HG02610 (cell line): ENCODE data around the gene ZDHHC21.
A peak's percentile ranks its signal among the peaks of the same experiment; 100 is the strongest.

Experiments
- ATAC-seq: cut with Tn5 transposase; IDR thresholded peaks from one replicate; pipeline ENCODE4 v1.9.1; 2021; ENCODE audit warnings: mild to moderate bottlenecking, moderate library complexity; ENCODE audit not compliant: unreplicated experiment

Gene ZDHHC21, protein sequence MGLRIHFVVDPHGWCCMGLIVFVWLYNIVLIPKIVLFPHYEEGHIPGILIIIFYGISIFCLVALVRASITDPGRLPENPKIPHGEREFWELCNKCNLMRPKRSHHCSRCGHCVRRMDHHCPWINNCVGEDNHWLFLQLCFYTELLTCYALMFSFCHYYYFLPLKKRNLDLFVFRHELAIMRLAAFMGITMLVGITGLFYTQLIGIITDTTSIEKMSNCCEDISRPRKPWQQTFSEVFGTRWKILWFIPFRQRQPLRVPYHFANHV

DNA sequence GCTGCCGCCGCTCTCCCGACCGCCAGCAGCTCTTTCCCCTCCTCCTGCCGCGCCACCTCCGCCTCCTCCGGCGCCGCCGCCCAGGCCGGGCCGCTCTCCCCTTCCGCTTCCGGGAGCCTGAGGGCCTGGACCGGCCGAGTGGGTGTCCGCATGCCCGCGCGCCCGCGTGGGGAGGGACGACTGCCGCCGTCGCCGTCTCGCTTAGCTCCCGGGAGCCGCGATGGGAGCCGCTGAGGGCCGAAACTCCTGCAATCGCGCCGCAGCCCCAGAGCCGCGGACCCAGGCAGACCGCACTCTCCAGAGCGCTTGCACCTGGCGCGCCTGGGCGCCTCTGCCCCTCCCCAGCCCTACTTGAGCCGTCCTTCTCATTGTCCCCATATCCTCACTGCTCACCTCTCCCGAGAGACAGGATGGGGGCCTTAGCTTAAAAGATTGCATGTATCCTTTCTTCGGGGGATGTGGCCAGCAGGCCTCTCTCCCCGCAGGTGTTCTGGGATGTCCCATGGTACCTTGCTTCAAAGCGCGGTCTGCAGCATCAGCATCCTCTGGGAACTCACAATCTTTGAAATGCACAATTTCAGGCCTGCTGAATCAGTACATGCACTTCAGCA lies at the start of gene ZDHHC21:
Gene ZDHHC21 (minus strand): TSS at position 182 of the 611 bp plus-strand sequence. CDS start 19,092 bp downstream, outside the sequence.
- ATAC-seq, result peak; percentile 84

DNA sequence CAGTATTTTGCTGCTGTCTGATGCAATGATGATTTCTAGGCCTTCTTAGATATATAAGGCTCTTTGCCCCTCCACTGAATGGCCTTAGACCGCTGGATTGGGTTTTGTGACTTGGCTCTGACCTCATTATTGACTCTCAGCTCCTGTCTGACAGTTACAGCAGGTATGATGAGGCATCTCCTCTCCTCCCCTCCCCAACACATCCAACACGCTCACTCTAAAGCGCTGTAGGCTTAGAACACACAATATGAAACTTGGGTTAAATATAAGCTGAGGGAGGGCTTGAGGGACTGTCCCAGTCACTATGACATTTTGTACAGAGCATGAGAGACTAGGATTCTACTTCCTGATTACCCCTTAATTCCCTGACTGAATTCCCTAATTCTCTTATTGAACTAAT lies 48.1 kb upstream of the ZDHHC21 start:
- peak; percentile 91 for ATAC-seq

DNA sequence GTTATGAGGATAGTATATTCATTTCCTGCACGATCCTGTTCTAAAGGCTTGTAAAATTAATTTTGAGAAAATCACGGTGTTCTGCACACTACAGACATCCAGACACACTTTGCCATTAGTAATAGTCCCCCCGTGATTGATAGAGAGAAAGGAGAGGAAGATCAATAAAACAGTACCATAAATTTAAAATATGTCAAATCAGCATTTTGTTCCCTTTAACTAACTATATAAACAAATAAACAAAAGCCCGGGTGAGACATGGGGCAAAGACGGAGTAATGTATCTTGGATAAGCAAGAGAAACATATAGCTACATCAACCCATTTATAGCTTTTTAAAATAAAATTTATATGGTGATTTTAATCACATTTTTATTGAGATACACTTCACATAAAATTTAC lies 39.9 kb upstream of the ZDHHC21 start:
- no peak for ATAC-seq

DNA sequence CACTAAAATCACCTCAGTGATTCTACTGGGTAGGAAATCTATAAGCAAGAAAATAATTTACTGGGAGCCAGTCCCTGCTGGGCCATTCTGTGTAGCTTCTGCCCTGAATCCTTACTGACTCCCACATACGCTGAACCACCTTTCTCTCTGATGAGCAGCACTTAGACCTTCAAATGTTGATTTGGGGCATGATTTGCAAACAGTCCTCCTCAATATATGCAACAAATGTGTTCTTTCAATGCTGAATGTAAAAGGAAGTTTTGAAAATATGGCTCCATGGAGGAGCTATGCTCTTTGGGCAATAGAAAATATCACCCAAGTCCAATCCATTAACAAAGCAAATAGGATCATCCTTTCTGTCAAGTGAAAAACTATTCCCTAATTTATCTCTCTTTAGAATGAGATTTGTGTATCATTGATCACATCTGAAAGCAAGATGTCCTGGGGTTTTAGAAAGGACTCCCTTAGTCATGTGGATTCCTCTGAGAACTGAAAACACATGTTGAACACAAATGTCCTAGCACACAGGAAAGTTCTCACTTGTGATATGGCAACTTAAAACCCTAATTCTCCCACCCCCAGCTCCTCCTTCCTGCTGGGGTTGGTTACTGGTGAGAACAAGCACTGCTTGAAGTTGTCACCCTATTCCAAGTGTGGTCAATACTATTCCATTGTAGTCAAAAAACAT lies 38.2 kb upstream of the ZDHHC21 start:
- ATAC-seq, result no peak

DNA sequence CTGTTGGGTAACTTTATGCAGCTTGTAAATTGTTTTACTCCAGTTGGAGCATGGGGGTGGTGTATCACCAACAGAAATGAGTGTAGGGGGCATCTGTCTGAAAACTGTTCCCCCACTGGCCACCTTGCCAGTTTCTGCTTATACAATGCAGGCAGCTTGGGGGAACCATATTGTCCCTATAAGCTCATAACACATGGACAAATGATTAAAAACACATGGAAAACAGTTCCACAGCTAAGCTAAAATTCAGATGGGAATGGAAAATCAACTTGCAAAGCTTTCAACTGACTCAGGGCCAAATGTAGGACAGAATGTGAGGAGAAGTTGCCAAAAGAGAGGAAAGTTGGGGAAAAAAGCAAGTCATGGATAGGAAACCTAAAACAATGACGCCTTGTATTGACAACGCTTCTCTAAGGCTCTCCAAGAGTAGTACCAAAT lies 37.2 kb upstream of the ZDHHC21 start:
- no peak for ATAC-seq

DNA sequence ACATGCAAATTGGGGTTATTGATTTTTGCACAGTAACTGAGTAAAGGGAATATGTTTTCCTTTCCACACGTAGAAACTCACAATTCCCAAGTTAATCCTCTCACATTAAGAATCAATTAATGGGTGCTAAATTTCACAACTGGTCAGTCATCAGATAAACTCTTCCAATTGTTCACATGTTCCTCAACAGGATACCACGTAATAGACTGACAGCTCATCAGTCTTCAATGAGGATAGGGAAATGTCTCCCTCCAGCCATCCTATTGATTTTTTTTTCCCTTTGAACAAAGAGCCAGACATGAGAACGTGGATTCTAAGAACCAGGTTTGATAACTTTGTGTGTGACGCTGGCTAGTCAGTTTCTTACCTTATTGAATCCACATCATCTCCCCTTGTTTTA lies 30.1 kb upstream of the ZDHHC21 start:
- no peak for ATAC-seq

DNA sequence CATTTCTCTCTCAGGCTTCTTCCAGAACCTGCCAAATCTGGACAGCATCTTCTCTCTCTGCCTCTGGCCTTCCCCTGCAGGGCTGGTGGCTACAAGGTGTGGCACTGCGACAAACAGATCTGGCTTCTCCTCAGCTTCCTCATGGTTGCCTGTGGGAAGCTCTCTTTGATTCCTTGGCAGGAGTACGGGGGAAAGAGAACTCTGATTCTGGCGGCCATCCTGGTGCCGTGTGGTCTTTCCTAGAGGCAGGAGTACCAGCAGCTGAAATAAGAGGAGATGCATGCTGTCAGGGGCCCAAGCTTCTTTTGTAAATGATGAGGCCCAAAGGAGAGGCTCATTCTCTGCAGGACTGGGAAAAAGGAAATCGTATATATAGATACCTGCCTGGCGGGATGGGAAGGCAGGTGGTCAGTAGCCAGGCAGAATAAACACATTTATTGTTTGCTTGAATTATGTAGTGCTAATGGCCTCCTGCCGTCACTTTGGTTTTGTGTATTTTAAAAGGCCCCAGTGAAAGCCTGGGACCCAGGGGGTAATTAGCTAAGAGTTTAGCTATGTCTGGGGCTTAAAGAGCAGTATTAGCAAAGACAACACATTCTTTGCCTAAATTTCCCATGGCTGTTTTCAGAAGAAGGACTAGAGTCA lies 29.3 kb upstream of the ZDHHC21 start, which contains the start of gene CER1:
Gene CER1 (minus strand): TSS at position 343 of the 645 bp plus-strand sequence. CDS start 61 bp downstream, at position 282.
- no peak for ATAC-seq

DNA sequence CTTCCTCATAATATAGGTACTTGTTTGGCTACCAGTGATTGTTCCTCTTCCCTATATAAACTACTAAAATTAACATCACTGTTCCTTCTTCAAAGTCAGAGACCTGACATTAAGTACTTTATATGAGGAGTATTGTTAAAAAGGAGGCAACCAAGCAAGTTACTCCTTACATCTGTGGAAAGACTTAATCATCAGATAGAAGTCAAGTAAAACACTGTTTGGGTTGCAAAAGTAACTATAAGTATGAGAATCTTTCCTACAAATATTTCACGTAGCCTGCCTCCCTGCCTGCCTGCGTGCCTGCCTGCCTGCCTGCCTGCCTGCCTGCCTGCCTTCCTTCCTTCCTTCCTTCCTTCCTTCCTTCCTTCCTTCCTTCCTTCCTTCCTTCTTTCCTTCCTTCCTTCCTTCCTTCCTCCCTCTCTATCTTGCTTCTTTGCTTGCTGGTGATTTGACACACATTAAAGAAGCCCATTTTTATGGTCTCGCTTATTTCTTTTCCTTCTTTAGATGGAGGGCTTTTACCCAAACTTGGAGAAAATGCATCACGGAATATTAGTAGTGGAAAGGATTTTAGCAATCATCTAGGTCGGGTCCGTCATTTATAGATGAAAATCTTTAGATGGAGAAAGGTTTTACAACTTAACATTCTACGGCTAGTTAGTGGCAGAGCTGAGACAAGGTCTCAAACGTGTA lies 26.1 kb upstream of the ZDHHC21 start:
- ATAC-seq, result no peak

DNA sequence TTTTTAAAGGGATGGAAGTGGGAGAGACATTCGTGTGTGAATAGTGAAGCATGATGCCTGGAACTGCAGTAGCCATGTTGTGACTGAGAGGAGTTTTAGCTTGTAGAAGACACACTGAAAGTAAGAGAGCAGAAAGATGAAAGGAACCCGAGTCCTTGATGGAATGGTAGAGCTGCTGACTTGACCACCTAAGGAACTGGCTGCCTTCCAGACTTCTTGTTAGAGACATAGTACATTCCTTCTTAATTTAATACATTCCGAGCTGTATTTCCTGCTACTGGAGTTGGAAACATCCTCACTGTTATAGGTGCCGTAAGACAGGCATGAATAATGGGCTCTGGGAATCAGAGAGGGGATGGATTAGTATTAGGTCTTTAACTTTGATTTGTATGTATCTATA lies 21.9 kb upstream of the ZDHHC21 start:
- ATAC-seq, result no peak

DNA sequence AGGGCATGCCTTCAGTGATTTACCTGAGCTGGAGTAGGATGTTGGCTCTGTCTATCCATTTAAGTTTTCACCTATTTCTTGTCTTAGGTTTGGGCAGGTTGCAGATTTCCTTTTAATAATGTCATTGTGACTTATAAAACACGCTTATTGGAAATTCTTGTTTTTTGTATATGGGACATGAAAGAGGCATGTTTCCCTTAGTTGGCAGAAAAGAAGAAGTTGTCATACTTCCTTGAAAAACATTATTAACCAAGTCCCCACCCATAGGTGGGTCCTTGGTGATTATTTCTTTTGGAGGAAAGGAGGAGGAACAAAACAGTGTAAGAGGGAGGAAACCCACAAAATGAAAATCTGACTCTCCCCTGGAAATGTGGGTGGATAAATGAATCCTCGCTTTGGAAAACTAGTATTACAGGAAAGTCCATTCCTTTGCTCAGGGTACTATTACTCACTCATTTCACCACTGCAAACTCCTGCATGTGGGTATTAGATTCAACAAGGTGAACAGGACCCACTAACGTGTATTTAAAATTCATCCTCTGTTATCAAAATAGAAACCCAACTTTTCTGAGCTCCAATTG lies 20.0 kb upstream of the ZDHHC21 start:
- ATAC-seq, result no peak

DNA sequence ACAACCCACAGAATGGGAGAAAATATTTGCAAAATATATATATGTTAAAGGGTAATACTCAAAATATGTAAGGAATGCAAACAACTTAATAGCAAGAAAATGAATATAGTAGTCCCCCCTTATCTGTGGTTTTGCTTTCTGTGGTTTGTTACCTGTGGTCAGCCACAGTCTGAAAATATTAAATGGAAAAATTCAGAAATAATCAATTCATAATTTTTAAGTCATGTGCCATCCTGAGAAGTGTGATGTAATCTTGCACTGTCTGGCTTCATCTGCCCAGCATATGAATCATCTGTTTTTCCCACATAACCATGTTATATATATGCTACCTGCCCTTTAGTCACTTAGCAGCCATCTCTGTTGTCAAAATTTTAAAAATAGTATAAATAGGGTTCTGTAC lies 17.6 kb upstream of the ZDHHC21 start:
- no peak for ATAC-seq

DNA sequence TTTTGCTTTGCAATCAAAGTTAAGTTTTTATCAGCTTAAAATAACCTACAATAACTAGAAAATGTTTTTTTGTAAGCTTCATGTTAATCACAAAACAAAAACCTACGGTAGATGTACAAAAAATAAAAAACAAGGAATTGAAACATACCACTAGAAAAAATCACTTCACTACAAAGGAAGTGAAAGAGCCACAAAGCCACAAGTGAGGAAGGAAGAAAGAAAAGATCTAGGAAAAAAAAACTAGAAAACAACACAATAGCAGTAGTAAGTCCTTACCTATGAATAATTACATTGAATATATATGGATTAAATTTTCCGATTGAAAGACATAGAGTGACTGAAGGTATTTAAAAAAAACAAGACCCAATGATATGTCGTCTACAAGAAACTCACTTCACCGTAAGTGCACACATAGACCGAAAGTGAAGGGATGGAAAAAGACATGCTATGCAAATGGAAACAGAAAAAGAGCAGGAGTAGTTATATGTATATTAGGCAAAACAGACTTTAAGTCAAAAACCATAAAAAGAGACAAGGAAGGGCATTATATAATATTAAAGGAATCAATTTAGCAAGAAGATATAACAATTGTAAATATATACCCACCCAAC lies 13.4 kb upstream of the ZDHHC21 start:
- ATAC-seq, result peak; percentile 56

DNA sequence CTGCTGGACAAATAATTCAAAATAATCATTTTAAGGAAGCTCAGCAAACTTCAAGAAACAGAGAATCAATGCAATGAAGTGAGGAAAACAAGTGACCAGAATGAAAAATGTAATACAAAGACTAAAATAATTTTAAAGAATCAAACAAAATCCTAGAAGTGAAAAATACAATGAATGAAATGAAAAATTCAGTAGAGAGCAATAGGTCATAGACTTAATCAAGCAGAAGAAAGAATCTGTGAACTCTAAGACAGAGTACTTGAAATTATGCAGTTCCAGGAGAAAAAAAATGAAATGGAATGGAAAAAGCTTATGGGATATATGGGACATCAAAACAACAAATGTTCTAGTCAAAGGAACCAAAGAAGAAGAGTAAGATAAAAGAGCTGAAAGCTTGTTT lies 11.8 kb upstream of the ZDHHC21 start:
- no peak for ATAC-seq

DNA sequence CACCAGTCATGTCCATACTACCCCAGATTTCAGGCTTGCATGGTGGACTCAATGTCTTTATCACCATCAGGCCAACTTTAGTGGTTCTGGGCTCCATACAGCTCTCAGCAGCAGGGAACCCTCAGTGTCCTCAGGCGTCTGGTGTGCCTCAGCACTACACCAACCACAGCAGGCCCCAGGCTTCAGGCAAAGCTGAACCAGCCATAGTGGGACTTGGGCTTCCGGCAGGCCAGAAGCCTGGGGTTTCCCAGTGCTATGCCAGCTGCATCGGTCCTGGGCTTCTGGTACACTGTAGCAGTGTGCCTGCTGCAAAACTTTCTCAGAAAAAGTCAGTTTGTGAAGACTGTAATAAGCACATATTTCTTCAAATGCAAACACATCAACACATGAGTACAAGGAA lies 11.0 kb upstream of the ZDHHC21 start:
- no peak for ATAC-seq

DNA sequence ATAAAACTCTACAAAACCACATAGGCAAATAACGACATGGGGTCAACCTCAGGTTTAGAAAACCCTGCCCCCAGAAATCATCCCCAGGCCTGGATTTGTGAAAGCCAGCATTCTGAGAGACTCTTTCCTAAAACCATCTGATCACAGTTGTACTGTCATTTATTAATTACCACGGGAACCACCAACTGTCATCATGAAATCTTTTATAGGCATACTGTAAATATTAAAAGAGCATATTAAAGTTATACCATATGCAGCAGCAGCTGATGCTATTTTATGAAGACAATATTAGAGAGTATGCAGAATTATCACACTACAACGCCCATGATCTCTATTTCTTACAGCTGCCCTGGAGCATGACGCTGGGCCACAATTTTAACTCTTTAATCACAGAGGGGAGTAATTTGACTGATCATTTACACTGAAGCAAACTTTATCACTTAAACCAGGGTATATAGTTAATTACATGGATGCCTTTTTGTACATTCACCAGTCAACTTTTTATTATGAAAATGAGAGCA lies 9.0 kb upstream of the ZDHHC21 start:
- ATAC-seq, result no peak

DNA sequence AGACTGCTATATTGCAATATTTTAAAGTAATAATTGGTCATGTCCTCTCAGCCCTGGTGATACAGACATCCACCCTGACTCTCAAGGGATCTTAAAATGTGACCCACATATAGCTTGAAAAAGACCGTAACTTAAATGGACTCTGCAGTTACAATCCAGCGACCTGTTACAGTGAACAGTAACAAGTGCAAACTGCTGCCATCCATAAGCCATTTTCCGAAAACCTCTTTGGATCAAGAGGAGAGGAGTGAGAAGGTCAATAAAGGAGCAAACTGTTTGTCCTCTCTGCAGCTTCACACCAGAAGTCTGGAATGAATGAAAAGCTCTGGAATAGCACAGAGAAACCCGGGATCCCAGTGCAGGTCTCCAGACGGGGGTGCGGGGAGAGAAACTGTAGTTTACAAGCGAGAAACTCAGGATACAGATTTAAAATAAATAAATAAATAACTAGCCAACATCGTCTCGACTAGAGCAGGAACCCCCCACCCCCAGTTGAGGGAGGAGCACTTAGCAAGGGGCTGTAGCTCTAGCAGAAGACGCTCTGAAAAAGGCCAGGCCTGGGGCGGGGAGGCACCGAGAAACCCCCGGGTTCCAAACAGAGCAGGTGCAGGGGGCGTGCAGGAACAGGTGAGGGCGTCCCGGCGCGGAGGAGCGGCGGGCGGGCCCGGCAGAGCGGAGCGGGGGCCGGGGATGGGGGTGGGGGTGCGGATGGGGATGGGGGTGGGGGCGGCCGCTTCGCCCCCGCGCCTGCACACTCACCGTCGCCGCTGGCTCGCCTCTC lies 572 bp downstream of the ZDHHC21 start:
- peak; percentile 44 for ATAC-seq

DNA sequence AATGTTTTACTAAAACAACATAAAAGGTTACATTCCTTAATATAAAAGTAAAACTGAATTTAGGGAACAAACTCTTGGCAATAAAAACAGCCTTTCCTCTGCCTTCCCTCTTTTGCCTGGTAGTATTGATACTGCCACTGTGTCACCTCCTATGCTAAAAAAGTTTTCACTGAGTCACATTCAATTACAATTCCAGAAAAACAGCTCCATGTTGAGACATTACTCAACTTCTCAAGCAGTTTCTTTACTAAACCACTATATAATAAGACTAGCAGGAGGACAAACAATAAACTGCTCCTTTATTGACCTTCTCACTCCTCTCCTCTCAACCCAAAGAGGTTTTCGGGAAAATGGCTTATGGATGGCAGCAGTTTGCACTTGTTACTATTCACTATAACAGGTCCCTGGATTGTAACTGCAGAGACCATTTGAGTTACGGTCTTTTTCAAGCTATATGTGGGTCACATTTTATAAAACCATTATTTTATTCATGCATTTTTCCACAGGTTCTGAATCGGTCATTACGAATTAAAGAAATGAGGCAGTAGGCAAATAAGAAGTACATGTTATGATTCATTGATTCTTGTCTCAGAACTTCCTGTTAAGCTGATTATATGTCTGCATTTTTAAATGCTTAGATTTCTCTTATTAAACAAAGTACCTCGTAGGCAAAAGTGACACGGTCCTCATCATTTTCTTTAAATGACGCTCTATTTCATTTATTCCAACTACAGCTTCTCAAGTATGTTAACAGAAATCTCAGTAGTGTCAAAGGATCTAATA lies 2.1 kb downstream of the ZDHHC21 start:
- ATAC-seq, result no peak

DNA sequence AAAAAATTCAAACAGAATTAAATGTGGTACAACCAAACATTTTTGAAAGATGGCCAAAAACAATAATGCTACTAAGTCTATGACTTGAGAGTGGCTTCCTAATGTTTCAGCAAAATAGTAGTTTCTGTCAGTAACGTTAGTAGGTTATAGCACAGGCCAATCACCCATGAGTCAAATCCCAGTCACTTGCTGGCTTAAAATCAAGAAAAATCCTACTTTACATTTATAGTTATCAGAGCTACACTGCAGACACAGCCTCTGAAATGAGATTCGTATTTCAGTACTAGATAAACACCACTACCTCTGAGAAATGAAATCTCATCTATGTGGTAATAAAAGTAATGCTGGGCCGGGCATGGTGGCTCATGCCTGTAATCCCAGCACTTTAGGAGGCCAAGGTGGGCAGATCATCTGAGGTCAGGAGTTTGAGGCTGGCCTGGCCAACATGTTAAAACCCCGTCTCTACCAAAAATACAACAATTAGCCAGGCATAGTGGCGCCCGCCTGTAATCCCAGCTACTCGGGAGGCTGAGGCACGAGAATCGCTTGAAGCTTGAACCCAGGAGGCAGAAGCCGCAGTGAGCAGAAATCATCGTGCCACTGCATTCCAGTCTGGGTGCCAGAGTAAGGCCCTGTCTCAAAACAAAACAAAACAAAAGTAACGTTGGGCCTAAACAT lies 6.1 kb downstream of the ZDHHC21 start:
- no peak for ATAC-seq
